PC-9 (cell line): ENCODE results near the gene DBNL.

Source experiments
- EZH2 ChIP-seq: fragments of 200-600 bp; sonication (generic); IDR thresholded peaks from 2 replicates; pipeline ENCODE4 v1.8.0; 2017; ENCODE audit warnings: antibody characterized with exemption, low read depth
- TF ChIP-seq, protein P1 (sequence below): fragments of 200-600 bp; sonication (generic); conservative IDR thresholded peaks from 2 replicates; pipeline ENCODE4 v1.6.1; 2017; ENCODE audit warnings: mixed run types, antibody characterized with exemption, mild to moderate bottlenecking, moderate library complexity

DNA sequence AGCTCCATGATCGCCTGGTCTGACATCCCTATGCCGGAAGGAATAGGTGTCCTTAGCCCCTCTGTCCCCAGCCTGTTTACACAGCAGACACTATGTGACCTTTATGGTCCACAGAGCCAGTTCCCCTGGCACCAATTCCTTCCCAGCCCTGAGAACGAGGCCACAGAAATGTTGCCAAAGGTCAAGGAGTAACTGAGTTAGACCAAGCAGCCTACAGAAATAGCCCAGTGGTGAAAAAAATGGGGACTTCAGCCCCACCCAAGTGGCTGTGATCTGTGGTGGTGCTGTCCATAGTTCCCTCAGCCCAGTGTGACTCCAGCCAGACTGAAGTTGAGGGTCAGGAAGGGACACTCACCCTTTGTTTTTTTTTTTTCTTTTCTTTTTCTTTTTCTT is 18.4 kb downstream of the DBNL start:
- TF ChIP-seq, protein P1, sequence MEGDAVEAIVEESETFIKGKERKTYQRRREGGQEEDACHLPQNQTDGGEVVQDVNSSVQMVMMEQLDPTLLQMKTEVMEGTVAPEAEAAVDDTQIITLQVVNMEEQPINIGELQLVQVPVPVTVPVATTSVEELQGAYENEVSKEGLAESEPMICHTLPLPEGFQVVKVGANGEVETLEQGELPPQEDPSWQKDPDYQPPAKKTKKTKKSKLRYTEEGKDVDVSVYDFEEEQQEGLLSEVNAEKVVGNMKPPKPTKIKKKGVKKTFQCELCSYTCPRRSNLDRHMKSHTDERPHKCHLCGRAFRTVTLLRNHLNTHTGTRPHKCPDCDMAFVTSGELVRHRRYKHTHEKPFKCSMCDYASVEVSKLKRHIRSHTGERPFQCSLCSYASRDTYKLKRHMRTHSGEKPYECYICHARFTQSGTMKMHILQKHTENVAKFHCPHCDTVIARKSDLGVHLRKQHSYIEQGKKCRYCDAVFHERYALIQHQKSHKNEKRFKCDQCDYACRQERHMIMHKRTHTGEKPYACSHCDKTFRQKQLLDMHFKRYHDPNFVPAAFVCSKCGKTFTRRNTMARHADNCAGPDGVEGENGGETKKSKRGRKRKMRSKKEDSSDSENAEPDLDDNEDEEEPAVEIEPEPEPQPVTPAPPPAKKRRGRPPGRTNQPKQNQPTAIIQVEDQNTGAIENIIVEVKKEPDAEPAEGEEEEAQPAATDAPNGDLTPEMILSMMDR = no peak
- no peak for TF ChIP-seq EZH2
